Endothelial cell of umbilical vein (primary cell): ENCODE results near the gene KIF5C. TPM values are rescaled to one million over a fixed set of nuclear protein-coding genes. Genes with fewer than 3 reads are reported as not detected.

Source experiments
- BruUV-seq: library from RNA; stranded (reverse); fragments of 400-500 nt; replicated peaks from 2 replicates; lab custom pipeline; 2021; lab: Mats Ljungman, UMichigan
- CTCF ChIA-PET: fragments of 300-600, 350-600 bp; sonication (Branson Sonifier 250); formaldehyde crosslinking; loops from one replicate; lab custom pipeline; 2021; ENCODE audit warnings: antibody characterized with exemption, inconsistent platforms; lab: Charles Lee
- POLR2A ChIA-PET: fragments of 300-600, 350-600 bp; sonication (Branson Sonifier 250); formaldehyde crosslinking; loops from one replicate; lab custom pipeline; 2021; ENCODE audit warnings: antibody characterized with exemption, inconsistent platforms; lab: Charles Lee
- DNase-seq: peaks from one replicate; pipeline ENCODE4 v3.0.0-alpha.2; 2011; ENCODE audit warnings: low read depth, low spot score
- FAIRE-seq: peaks from 2 replicates; lab custom pipeline; 2011; peaks lifted over from hg19 to GRCh38; lab: Jason Lieb, UNC
- H2AFZ ChIP-seq: 2 replicates; pipeline ENCODE4 v1.6.0; 2012; ENCODE audit warnings: low read depth, low read length, control low read depth, inconsistent platforms
- H3K27ac ChIP-seq: 2 replicates; pipeline ENCODE4 v1.5.1; 2011; ENCODE audit warnings: low read depth, mild to moderate bottlenecking, control low read depth, low read length, moderate library complexity; ENCODE audit not compliant: insufficient read depth
- H3K27me3 ChIP-seq, 2 experiments: 2 replicates each; pipeline versions ENCODE4 v1.6.0 to v1.6.1; 2011; ENCODE audit warnings: low read length in 2 of 2, mixed read lengths in 1 of 2; ENCODE audit not compliant: control insufficient read depth in 2 of 2, insufficient read depth in 2 of 2
- H3K36me3 ChIP-seq, 2 experiments: 2 replicates in 1 of 2; 3 replicates in 1 of 2; pipeline ENCODE4 v1.5.1; 2011; ENCODE audit warnings: low read length in 2 of 2, mild to moderate bottlenecking in 1 of 2, moderate library complexity in 1 of 2; ENCODE audit not compliant: control insufficient read depth in 2 of 2, insufficient read depth in 2 of 2; ENCODE audit errors: extremely low read depth in 1 of 2
- H3K4me1 ChIP-seq: 3 replicates; pipeline ENCODE4 v1.5.1; 2011; ENCODE audit warnings: mild to moderate bottlenecking, low read length; ENCODE audit not compliant: control insufficient read depth, insufficient read depth; ENCODE audit errors: extremely low read depth
- H3K4me2 ChIP-seq: 2 replicates; pipeline ENCODE4 v1.6.1; 2011; ENCODE audit warnings: low read length, control low read depth, mixed read lengths; ENCODE audit not compliant: insufficient read depth
- H3K4me3 ChIP-seq, 3 experiments: fragments of 200-600 bp in 1 of 3; sonication (generic), shearing (Covaris generic) in 1 of 3; replicated peaks in 1 of 3; 2 replicates each; pipeline ENCODE4 v1.5.1; 2011 to 2016; ENCODE audit warnings: control low read depth in 3 of 3, low read length in 3 of 3, mild to moderate bottlenecking in 2 of 3, inconsistent platforms in 1 of 3, low read depth in 1 of 3, moderate library complexity in 1 of 3; ENCODE audit not compliant: insufficient read depth in 1 of 3
- H3K79me2 ChIP-seq: 2 replicates; pipeline ENCODE4 v1.6.0; 2012; ENCODE audit warnings: low read length, inconsistent platforms; ENCODE audit not compliant: control insufficient read depth, insufficient read depth
- H3K9ac ChIP-seq: replicated peaks from 2 replicates; pipeline ENCODE3; 2011; ENCODE audit warnings: low read length, control low read depth; ENCODE audit not compliant: insufficient read depth; ENCODE audit errors: extremely low read depth
- H3K9me1 ChIP-seq: replicated peaks from 3 replicates; pipeline ENCODE4 v1.6.0; 2011; ENCODE audit warnings: mild to moderate bottlenecking, low read length; ENCODE audit not compliant: control insufficient read depth, insufficient read depth; ENCODE audit errors: extremely low read depth
- H3K9me3 ChIP-seq: replicated peaks from 2 replicates; pipeline ENCODE4 v1.5.1; 2012; ENCODE audit warnings: low read length, inconsistent platforms; ENCODE audit not compliant: control insufficient read depth, insufficient read depth
- H4K20me1 ChIP-seq: replicated peaks from 2 replicates; pipeline ENCODE3; 2011; ENCODE audit warnings: mild to moderate bottlenecking, low read length; ENCODE audit not compliant: control insufficient read depth, insufficient read depth; ENCODE audit errors: extremely low read depth
- CTCF ChIP-seq, 2 donors: IDR thresholded peaks; 1 replicate in 1 of 2; 2 replicates in 1 of 2; pipeline ENCODE4 v1.5.1; 2011; ENCODE audit warnings: low read length in 2 of 2, mild to moderate bottlenecking in 2 of 2, moderate library complexity in 2 of 2, control low read depth in 1 of 2, inconsistent platforms in 1 of 2, low read depth in 1 of 2; ENCODE audit not compliant: insufficient read depth in 1 of 2; ENCODE audit errors: extremely low read depth in 1 of 2
- EZH2 ChIP-seq: IDR thresholded peaks from 2 replicates; pipeline ENCODE4 v1.6.1; 2012; ENCODE audit warnings: borderline replicate concordance, low read depth, mild to moderate bottlenecking, moderate library complexity, low read length, inconsistent platforms; ENCODE audit not compliant: severe bottlenecking
- FOS ChIP-seq: IDR thresholded peaks from 2 replicates; pipeline ENCODE4 v1.6.1; 2011; ENCODE audit warnings: mild to moderate bottlenecking, low read length, moderate library complexity, borderline replicate concordance; ENCODE audit not compliant: insufficient read depth
- GATA2 ChIP-seq: IDR thresholded peaks from 2 replicates; pipeline ENCODE4 v1.7.0; 2011; ENCODE audit warnings: low read depth, mild to moderate bottlenecking, moderate library complexity, mixed read lengths, low read length; ENCODE audit not compliant: insufficient read length, insufficient read depth
- JUN ChIP-seq: IDR thresholded peaks from 2 replicates; pipeline ENCODE4 v1.6.1; 2011; ENCODE audit warnings: borderline replicate concordance, low read depth; ENCODE audit not compliant: insufficient read length, insufficient read depth
- MAX ChIP-seq: IDR thresholded peaks from 2 replicates; pipeline ENCODE4 v1.6.1; 2011; ENCODE audit not compliant: insufficient read depth, insufficient read length
- MYC ChIP-seq: IDR thresholded peaks from one replicate; pipeline ENCODE4 v1.6.1; 2011; ENCODE audit warnings: mild to moderate bottlenecking, low read depth, low read length
- POLR2A ChIP-seq: IDR thresholded peaks from 2 replicates; pipeline ENCODE4 v1.6.1; 2012; ENCODE audit warnings: low read depth, mild to moderate bottlenecking, control low read depth, low read length
- POLR2AphosphoS5 ChIP-seq: IDR thresholded peaks from 2 replicates; pipeline ENCODE4 v1.6.1; 2012; ENCODE audit warnings: low read depth, mild to moderate bottlenecking, control low read depth, low read length, moderate library complexity; ENCODE audit not compliant: insufficient read depth
- dilution Hi-C: fragments of 300-500 bp; cut with MboI; formaldehyde crosslinking; loops from one replicate; pipeline ENCODE4 v1.15.0; 2019; ENCODE audit warnings: low sequenced_read_pairs; ENCODE audit not compliant: extremely low pct_ligation_motif_present
- intact Hi-C: fragments of 100-400 bp; cut with micrococcal nuclease; formaldehyde crosslinking; loops from one replicate; pipeline ENCODE4 v1.10.0; 2022
- polyA plus RNA-seq, 4 experiments: library from polyadenylated mRNA; depleted of rRNA in 3 of 4; stranded (reverse) in 3 of 4; unstranded in 1 of 4; fragments of >200 nt; gene quantifications; 2 replicates each; pipeline versions ENCODE4 v1.2.1 to v1.2.3, GENCODE V29; 2011 to 2012; ENCODE audit warnings: missing spikeins in 1 of 4
- total RNA-seq: library from RNA; stranded (reverse); gene quantifications from 2 replicates; pipeline ENCODE4 v1.2.3, GENCODE V29; 2021

KIF5C gene
- total and polyA plus RNA-seq, 2 donors (not counting 3 experiments of a cell fraction or from before 2014, with no cell fraction given) = 0.01 to 0.55 TPM

GRCh38 chr2:148967578-148967977 is 92.6 kb downstream of the KIF5C start:
- no TSS peak for BruUV-seq
- dilution Hi-C loops = no loop called here

More at GRCh38 chr2:148967578-148967977, 92.6 kb downstream of the KIF5C start:
- no peaks in the 10 kb centered on the region for H3K79me2 ChIP-seq
- no peaks in the 10 kb centered on the region for H4K20me1 ChIP-seq
- no peak overlapping the region for H3K4me2 ChIP-seq
- ChIA-PET POLR2A (no interaction called here), CTCF (no interaction called here)
- no peak overlapping the region for H3K27ac ChIP-seq
- no peak overlapping the region for H2AFZ ChIP-seq
- no peaks in the 10 kb centered on the region for H3K36me3 ChIP-seq
- H3K9ac ChIP-seq = no peak overlapping the region
- no peaks in the 10 kb centered on the region for H3K9me1 ChIP-seq
- H3K27me3 ChIP-seq = peaks cover 0 to 2% of the 10 kb centered on the region in 2 experiments
- H3K9me3 ChIP-seq = no peaks in the 10 kb centered on the region
- no peaks in the 10 kb centered on the region for H3K4me1 ChIP-seq
- FAIRE-seq (no peak), DNase-seq (no peak)
- no peak for TF ChIP-seq EZH2
- no peak for TF ChIP-seq POLR2A
- TF ChIP-seq MYC = no peak
- no peak for TF ChIP-seq JUN
- TF ChIP-seq FOS = no peak
- TF ChIP-seq GATA2 = no peak
- TF ChIP-seq POLR2AphosphoS5 = no peak
- no peak for TF ChIP-seq MAX
- TF ChIP-seq CTCF (IDR thresholded peaks at IDR 0.05; ENCODE audit: extremely low read depth in 1 of 2, insufficient read depth in 1 of 2, low read depth in 1 of 2, low read length in 2 of 2) = no peak
- no peak overlapping the region for H3K4me3 ChIP-seq
- intact Hi-C loops = no loop called here
